Measurements from ENCODE around the gene ZBTB42.

Gene ZBTB42

GRCh38 chr14:104784218-104784568 is 16.7 kb upstream of the ZBTB42 start:
- DNase-seq: no peak
- in situ Hi-C loops (cut with HindIII; ENCODE audit: low pct_ligation_motif_present, low sequenced_read_pairs): no loop called here
- no peaks in the 10 kb centered on the region for H3K27me3 ChIP-seq (replicated peaks)
- H3K4me3 ChIP-seq (ENCODE audit: low read depth, low read length): no peak overlapping the region
- peaks cover 19% of the 10 kb centered on the region for H3K36me3 ChIP-seq (replicated peaks)
- H3K27ac ChIP-seq: no peak overlapping the region
- no peak for TF ChIP-seq CTCF (IDR thresholded peaks at IDR 0.05; ENCODE audit: low read depth, low read length, missing control alignments)

DNA sequence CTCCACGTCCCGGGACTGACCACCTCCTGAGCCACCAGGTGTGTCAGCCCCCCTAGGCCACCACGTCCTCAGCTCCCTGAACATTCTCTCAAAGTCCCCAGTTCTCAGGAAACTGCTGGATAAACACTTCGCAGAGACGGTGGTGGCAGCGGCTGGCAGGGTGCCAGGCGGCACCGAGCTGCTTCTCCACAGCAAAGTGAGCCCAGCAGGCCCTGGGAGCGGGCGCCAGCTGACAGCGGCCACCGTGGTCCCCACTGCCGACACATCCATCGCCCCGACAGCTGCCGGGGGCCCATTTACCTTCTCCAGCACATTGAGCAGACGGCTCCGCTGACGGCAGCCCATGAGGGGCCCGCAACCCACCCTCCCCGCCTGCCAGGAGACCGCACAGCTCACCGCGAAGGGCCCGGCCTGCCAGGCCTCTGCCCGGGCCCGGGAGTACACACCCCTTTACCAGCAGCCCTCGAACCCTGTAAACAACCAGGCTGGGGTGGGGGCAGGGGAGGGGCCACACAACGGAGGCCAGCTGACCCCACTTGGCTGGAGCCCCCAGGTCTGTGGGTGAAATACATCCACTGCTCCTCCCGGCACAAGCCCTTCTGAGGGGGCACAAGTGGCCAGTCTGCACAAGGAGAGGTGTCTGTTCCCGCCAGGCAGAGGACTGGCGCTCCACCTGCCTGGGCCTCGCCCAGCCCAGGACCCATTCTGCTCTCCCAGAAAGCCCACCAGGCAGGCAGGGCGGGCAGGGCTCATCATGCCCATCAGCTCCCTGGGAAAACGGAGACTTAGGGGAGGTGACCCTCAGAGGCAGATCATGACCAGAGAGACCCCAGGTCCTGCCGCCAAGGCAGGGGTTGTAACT is 15.8 kb upstream of the ZBTB42 start:
- no peak for DNase-seq
- H3K4me3 ChIP-seq (ENCODE audit: low read depth, low read length): no peak overlapping the region
- no peaks in the 10 kb centered on the region for H3K27me3 ChIP-seq (replicated peaks)

DNA sequence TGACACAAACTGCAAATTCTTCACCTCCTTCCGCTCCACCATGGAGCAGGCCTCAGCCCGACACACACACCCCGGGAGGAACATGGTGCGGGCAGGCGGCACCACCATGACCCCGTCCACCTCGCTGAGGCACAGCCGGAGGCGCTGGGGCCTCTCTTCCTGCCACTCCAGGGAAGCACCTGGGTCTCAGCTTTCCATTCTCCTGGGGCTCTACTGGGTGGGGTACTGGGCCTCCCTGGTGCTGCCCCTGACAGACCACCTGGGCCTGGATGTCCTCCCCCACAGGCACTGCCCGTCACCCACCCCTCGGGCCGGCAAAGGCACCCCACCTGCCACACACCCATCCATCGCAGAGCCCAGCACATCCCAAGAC is 15.2 kb upstream of the ZBTB42 start:
- peaks cover 16% of the 10 kb centered on the region for H3K36me3 ChIP-seq (replicated peaks)
- no peak overlapping the region for H3K27ac ChIP-seq
- TF ChIP-seq CTCF (IDR thresholded peaks at IDR 0.05; ENCODE audit: low read depth, low read length, missing control alignments): no peak
- no peak overlapping the region for H3K4me3 ChIP-seq (ENCODE audit: low read depth, low read length)
- in situ Hi-C loops (cut with HindIII; ENCODE audit: low pct_ligation_motif_present, low sequenced_read_pairs): no loop called here
- DNase-seq: no peak
- H3K27me3 ChIP-seq (replicated peaks): no peaks in the 10 kb centered on the region

More for the DNA sequence above, 15.8 kb upstream of the ZBTB42 start:
- no peak for TF ChIP-seq CTCF (IDR thresholded peaks at IDR 0.05; ENCODE audit: low read depth, low read length, missing control alignments)
- in situ Hi-C loops (cut with HindIII; ENCODE audit: low pct_ligation_motif_present, low sequenced_read_pairs): no loop called here
- peaks cover 19% of the 10 kb centered on the region for H3K36me3 ChIP-seq (replicated peaks)
- H3K27ac ChIP-seq: no peak overlapping the region

GRCh38 chr14:104786091-104786586 is 14.8 kb upstream of the ZBTB42 start:
- no peak overlapping the region for H3K4me3 ChIP-seq (ENCODE audit: low read depth, low read length)

DNA sequence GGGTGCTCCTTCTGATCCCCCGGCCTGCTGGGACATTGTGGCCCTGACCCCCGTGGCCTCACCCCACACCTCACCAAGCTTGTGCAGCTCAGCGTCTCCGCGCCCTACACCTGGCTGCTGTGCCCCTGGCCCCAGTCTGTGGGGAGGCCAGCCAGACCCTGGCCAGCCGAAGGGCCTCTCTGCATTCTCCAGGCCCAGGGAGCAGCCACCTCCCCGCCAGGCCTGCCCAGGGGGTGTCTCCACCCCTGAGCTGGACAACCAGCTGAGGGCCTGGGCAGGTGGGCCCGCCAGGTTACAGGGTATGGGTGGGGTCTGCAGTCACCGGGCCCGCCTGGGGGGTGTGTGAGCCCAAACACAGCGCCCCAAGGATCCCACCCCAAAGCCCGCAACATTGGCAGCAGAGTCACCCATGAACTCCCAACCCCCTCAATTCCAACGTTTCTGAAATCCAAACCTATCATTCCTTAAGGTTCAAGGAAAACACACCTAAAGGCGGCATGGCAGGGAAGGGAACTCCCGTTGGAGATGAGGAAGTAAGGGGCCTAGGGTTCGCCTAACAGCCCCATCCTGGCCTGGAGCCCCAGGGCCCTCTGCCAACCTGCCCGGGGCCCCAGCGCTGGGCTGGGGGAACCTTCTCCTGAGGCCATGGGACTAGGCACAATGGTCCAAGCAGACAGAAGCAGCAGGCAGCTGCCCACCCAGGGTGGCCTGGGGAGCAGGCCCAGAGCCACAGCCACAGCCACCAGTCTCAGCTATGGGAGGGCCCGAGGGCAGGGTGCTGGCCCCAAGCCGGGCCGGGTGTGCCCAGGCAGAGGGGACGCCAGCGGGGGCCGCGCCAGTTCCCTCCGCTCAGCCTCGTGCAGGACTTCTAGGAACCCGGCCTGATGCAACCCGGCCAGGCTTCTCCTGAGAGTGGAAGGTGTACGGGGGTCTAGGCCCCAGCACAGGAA is 13.9 kb upstream of the ZBTB42 start:
- TF ChIP-seq CTCF (IDR thresholded peaks at IDR 0.05; ENCODE audit: low read depth, low read length, missing control alignments): no peak

More at GRCh38 chr14:104786091-104786586, 14.8 kb upstream of the ZBTB42 start:
- no peak for DNase-seq
- no peak for TF ChIP-seq CTCF (IDR thresholded peaks at IDR 0.05; ENCODE audit: low read depth, low read length, missing control alignments)
- peaks cover 20% of the 10 kb centered on the region for H3K36me3 ChIP-seq (replicated peaks)
- in situ Hi-C loops (cut with HindIII; ENCODE audit: low pct_ligation_motif_present, low sequenced_read_pairs): no loop called here
- H3K27me3 ChIP-seq (replicated peaks): no peaks in the 10 kb centered on the region
- H3K27ac ChIP-seq: no peak overlapping the region

More for the DNA sequence above, 13.9 kb upstream of the ZBTB42 start:
- Histone ChIP-seq H3K27ac (no peak overlapping the region), H3K36me3 (replicated peaks) (peaks cover 22% of the 10 kb centered on the region), H3K4me3 (ENCODE audit: low read depth, low read length) (no peak overlapping the region), H3K27me3 (replicated peaks) (no peaks in the 10 kb centered on the region)
- in situ Hi-C loops (cut with HindIII; ENCODE audit: low pct_ligation_motif_present, low sequenced_read_pairs): no loop called here
- DNase-seq: no peak
